ENCODE results near the gene PEX3.
"Not testable (repeated sequence)": the region's sequence is repeated elsewhere in the genome, so short reads cannot be mapped to it uniquely, and the experiment has no call there.

The PEX3 gene

DNA sequence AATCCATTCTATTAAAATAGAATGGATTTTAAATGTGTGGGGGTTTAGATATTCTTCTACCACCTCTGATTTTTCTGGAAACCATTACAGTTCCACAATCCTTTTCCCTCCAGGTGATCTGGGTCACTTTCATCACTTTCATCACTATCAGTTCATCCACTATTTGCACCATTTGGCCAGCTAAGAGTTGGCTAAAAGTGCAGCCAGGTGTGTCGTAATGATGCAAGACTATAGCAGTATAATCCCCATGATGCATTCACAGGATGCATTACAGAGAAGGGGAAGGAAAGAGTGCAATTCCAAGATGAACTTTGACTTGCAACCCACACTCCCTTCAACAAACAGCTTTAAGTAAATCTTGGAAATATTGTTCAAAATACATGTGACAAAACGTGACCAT is 56.0 kb downstream of the PEX3 start:
- no peak for TF ChIP-seq ZNF565 (CRISPR knock-in tag; conservative IDR thresholded peaks at IDR 0.05; ENCODE audit: low read depth)
- ATAC-seq: no peak

DNA sequence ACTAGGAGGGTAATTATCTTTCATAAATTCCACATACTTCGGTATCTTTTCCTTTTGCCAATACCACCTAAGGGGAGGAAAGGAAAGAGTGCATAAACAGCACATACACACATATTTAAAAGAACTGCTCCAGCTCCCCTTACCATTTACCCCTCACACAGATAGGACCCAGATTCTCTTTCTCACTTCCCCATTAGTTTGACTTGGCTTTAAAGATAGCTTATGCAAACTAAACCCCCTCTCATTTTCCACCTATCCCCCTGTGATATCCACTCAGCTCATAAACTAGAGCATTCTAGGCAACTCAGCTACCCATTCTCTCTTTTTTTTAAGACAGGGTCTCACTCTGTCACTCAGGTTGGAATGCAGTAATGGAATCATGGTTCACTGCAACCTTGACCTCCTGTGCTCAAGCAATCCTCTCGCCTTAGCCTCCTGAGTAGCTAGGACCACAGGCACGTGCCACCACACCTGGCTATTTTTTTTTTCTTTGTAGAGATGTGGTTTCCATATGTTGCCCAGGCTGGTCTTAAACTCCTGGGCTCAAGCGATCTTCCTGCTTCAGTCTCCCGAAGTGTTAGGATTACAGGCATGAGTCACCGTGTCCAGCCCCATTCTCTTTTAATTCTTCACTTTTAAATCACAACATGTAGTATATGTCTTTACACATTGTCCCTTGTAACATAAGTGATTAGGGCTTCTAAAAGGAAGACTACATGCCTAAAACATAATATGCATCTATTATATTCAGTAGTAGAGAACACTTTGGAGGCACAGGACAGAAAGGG is 56.9 kb downstream of the PEX3 start:
- ATAC-seq: no peak
- TF ChIP-seq ZC3H10 (CRISPR knock-in tag; IDR thresholded peaks at IDR 0.05) (no peak), SNAI2 (CRISPR knock-in tag; IDR thresholded peaks at IDR 0.05) (no peak), TOX (CRISPR knock-in tag; IDR thresholded peaks at IDR 0.05; ENCODE audit: borderline replicate concordance) (no peak), RARB (CRISPR knock-in tag; IDR thresholded peaks at IDR 0.05) (no peak)

DNA sequence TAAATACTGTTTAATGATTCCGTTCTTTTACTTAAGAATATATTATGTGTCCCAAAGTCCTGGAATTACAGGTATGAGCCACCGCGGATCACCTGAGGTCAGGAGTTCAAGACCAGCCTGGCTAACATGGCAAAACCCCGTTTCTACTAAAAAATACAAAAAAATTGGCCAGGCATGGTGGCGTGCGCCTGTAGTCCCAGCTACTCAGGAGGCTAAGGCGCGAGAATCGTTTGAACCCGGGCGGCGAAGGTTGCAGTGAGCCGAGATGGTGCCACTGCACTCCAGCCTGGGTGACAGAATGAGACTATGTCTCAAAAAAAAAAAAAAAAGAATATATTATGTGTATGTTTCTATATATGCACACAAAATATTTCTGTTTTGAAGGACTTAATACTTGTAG is 59.7 kb downstream of the PEX3 start:
- not testable (repeated sequence) for ATAC-seq

DNA sequence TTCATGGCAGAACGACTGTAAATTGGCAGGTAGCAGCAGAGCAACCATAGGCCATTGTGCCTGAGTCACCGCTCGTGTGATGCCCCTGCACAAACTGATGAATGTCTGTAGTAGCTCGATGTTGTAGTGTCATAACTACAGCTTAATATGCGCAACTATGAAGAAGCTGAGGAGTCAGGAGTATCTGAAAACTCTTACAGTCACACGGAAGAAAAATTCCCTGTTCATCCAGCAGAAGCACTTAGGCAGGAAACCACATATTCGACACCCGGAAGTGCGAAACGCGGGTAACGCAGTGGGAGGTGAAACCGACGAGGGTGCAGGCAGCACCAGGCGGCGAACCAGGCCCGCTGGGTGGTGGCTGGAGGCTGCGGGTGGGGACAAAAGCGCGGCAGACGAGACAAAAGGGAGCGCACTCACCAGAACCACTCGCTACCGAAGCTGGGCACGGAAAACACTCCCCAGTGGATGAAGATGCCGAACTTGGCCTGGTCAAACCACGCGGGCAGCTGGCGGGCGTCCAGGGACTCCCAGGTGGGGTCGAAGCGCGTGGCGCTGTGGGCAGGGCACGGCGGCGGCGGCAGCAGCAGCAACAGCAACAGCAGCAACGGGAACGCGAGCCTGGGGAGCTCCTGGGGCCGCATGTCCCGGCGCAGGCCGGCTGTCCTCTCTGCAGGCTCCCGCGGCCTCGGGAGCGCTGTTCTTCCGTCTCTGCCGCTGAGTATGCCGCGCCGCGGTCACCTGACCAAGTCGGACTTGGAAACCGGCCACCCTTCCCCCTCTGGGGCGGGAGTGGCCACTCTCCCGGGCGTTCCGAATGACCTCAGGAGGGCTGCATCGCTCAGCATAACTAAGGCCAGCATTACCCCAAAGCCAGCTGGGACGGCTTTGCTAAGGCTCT is 60.6 kb downstream of the PEX3 start, which contains the start of gene FUCA2:
FUCA2 (minus strand) TSS at position 730 of the 901 bp plus-strand sequence; CDS start at position 644, 86 bp downstream.
- ATAC-seq: peak; percentile 91
- TF ChIP-seq, protein P1, sequence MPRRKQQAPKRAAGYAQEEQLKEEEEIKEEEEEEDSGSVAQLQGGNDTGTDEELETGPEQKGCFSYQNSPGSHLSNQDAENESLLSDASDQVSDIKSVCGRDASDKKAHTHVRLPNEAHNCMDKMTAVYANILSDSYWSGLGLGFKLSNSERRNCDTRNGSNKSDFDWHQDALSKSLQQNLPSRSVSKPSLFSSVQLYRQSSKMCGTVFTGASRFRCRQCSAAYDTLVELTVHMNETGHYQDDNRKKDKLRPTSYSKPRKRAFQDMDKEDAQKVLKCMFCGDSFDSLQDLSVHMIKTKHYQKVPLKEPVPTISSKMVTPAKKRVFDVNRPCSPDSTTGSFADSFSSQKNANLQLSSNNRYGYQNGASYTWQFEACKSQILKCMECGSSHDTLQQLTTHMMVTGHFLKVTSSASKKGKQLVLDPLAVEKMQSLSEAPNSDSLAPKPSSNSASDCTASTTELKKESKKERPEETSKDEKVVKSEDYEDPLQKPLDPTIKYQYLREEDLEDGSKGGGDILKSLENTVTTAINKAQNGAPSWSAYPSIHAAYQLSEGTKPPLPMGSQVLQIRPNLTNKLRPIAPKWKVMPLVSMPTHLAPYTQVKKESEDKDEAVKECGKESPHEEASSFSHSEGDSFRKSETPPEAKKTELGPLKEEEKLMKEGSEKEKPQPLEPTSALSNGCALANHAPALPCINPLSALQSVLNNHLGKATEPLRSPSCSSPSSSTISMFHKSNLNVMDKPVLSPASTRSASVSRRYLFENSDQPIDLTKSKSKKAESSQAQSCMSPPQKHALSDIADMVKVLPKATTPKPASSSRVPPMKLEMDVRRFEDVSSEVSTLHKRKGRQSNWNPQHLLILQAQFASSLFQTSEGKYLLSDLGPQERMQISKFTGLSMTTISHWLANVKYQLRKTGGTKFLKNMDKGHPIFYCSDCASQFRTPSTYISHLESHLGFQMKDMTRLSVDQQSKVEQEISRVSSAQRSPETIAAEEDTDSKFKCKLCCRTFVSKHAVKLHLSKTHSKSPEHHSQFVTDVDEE (CRISPR knock-in tag; IDR thresholded peaks at IDR 0.05): no peak
- TF ChIP-seq ARNTL (CRISPR knock-in tag; IDR thresholded peaks at IDR 0.05; ENCODE audit: borderline replicate concordance, low read depth): no peak
- TF ChIP-seq ZNF70 (CRISPR knock-in tag; IDR thresholded peaks at IDR 0.05): peak; percentile 69; the same call in 1 of the 2 replicates

DNA sequence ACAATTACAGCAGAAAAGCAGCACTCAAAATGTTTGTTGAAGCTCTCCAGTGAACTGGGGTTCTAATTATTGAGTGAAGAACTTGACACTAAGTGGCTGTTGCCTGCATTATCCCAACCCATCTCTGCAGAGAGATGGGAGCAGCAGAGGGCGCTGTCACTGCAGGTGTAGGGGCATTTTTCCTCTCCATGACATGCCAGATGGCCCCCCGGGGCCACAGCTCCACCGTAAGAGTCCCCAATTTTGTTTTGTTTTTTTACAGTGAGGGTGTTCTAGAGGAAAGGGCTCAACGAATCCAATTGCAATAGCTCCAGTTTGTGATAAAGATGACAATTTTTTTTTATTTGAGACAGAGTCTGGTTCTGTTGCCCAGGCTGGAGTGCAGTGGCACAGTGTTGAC is 62.8 kb downstream of the PEX3 start:
- no peak for TF ChIP-seq SNAI2 (CRISPR knock-in tag; IDR thresholded peaks at IDR 0.05)
- TF ChIP-seq ZFP30 (CRISPR knock-in tag; IDR thresholded peaks at IDR 0.05): no peak
- no peak for ATAC-seq

DNA sequence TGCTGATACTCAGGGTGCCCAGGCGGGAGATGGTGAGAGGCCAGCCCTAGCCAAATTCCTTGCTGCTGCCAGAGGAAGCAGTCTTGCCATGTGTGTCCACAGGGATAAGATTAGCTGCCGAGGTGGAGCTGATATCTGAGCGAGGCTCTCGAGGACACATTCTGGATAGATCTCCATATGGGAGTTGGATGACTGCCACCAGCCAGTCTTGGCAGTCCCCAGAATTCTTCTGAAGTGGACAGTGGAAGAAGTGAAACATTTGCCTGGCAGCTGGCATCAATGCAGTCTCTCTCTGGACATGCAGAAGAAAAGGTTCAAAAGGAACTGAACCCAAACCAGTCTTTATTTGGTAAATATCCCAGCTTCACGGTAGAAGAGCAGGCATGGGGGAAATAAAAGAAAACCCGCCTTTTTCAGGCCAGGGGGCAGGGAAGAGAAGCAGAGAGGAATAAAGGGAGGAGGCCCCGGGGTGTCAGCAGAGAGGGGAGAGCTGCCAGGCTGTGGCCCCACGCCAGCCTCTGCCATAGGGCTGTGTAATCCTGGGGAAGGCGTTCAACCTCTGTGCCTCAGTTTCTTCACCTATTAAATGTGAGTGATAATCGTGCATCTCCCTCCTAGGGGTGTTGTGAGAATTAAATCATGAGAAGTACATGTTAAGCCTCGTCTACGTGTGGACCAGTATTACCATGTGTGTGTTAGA is 64.6 kb downstream of the PEX3 start:
- no peak for TF ChIP-seq ZNF70 (CRISPR knock-in tag; IDR thresholded peaks at IDR 0.05)
- no peak for TF ChIP-seq ZNF565 (CRISPR knock-in tag; conservative IDR thresholded peaks at IDR 0.05; ENCODE audit: low read depth)
- no peak for TF ChIP-seq ZNF8 (CRISPR knock-in tag; IDR thresholded peaks at IDR 0.05)
- TF ChIP-seq RARB (CRISPR knock-in tag; IDR thresholded peaks at IDR 0.05): no peak
- no peak for TF ChIP-seq ESRRG (CRISPR knock-in tag; IDR thresholded peaks at IDR 0.05)
- TF ChIP-seq, protein P2, sequence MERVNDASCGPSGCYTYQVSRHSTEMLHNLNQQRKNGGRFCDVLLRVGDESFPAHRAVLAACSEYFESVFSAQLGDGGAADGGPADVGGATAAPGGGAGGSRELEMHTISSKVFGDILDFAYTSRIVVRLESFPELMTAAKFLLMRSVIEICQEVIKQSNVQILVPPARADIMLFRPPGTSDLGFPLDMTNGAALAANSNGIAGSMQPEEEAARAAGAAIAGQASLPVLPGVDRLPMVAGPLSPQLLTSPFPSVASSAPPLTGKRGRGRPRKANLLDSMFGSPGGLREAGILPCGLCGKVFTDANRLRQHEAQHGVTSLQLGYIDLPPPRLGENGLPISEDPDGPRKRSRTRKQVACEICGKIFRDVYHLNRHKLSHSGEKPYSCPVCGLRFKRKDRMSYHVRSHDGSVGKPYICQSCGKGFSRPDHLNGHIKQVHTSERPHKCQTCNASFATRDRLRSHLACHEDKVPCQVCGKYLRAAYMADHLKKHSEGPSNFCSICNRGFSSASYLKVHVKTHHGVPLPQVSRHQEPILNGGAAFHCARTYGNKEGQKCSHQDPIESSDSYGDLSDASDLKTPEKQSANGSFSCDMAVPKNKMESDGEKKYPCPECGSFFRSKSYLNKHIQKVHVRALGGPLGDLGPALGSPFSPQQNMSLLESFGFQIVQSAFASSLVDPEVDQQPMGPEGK (CRISPR knock-in tag; IDR thresholded peaks at IDR 0.05; ENCODE audit: borderline replicate concordance): no peak
- no peak for TF ChIP-seq PPARA (CRISPR knock-in tag; IDR thresholded peaks at IDR 0.05; ENCODE audit: borderline replicate concordance)
- TF ChIP-seq, protein P3, sequence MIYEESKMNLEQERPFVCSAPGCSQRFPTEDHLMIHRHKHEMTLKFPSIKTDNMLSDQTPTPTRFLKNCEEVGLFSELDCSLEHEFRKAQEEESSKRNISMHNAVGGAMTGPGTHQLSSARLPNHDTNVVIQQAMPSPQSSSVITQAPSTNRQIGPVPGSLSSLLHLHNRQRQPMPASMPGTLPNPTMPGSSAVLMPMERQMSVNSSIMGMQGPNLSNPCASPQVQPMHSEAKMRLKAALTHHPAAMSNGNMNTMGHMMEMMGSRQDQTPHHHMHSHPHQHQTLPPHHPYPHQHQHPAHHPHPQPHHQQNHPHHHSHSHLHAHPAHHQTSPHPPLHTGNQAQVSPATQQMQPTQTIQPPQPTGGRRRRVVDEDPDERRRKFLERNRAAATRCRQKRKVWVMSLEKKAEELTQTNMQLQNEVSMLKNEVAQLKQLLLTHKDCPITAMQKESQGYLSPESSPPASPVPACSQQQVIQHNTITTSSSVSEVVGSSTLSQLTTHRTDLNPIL (CRISPR knock-in tag; IDR thresholded peaks at IDR 0.05; ENCODE audit: low read depth): no peak
- no peak for TF ChIP-seq BACH2 (CRISPR knock-in tag; IDR thresholded peaks at IDR 0.05; ENCODE audit: borderline replicate concordance)
- TF ChIP-seq ZFP30 (CRISPR knock-in tag; IDR thresholded peaks at IDR 0.05): no peak
- no peak for TF ChIP-seq ARNTL (CRISPR knock-in tag; IDR thresholded peaks at IDR 0.05; ENCODE audit: borderline replicate concordance, low read depth)
- TF ChIP-seq, protein P1 (CRISPR knock-in tag; IDR thresholded peaks at IDR 0.05): no peak
- TF ChIP-seq, protein P4, sequence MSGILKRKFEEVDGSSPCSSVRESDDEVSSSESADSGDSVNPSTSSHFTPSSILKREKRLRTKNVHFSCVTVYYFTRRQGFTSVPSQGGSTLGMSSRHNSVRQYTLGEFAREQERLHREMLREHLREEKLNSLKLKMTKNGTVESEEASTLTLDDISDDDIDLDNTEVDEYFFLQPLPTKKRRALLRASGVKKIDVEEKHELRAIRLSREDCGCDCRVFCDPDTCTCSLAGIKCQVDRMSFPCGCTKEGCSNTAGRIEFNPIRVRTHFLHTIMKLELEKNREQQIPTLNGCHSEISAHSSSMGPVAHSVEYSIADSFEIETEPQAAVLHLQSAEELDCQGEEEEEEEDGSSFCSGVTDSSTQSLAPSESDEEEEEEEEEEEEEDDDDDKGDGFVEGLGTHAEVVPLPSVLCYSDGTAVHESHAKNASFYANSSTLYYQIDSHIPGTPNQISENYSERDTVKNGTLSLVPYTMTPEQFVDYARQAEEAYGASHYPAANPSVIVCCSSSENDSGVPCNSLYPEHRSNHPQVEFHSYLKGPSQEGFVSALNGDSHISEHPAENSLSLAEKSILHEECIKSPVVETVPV (CRISPR knock-in tag; IDR thresholded peaks at IDR 0.05): no peak

More for the DNA sequence above, 64.6 kb downstream of the PEX3 start:
- no peak for ATAC-seq

Measured in SK-N-SH treated with all-trans-retinoic acid at 6 μM for 48 hours (cell line).